ENCODE measurements around the gene TMEM120A. TPM values are rescaled to one million over a fixed set of nuclear protein-coding genes. Genes with fewer than 3 reads are reported as not detected.

The TMEM120A gene
- polyA plus RNA-seq, 1 donor from 2014 or later = 32.2 TPM

DNA sequence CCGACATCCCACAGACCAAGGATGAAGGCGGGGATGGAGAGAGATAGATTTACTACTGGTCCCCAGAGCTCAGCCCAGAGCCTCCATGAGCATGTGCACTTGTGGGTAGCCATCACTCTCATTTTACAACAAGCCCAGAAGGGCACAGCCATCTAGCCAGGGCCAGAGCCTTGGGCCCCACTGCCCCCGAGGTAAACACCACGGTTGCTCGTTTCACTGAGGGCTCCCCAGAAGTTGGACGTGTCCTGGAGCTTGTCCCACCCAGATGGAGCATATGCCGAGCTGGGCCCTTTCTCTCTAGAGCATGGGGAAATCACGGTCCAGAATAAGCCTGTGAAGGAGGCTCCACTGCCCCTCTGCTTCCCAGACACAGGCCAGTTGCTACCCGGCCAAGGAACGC is 9.0 kb upstream of the TMEM120A start:
- no peak overlapping the region for H3K4me3 Mint-ChIP-seq
- H3K9me3 Mint-ChIP-seq = no peaks in the 10 kb centered on the region
- H3K27ac Mint-ChIP-seq = no peak overlapping the region
- peaks cover 2% of the 10 kb centered on the region for H3K36me3 Mint-ChIP-seq
- no peaks in the 10 kb centered on the region for H3K27me3 Mint-ChIP-seq
- peaks cover 0 to 3% (median 0%) of the 10 kb centered on the region in 3 donors for H3K4me1 Mint-ChIP-seq

GRCh38 chr7:76002822-76003221 is 8.4 kb upstream of the TMEM120A start:
- Mint-ChIP-seq H3K27ac (peak overlapping the region in 1 of 3 donors; percentile 67), H3K36me3 (peaks cover 2% of the 10 kb centered on the region), H3K4me1 (no peaks in the 10 kb centered on the region), H3K4me3 (no peak overlapping the region), H3K27me3 (no peaks in the 10 kb centered on the region), H3K9me3 (no peaks in the 10 kb centered on the region)

- Mint-ChIP-seq H3K9me3 (no peaks in the 10 kb centered on the region), H3K27ac (no peak overlapping the region), H3K36me3 (peaks cover 2% of the 10 kb centered on the region), H3K4me1 (peaks cover 0 to 4% (median 4%) of the 10 kb centered on the region in 3 donors), H3K27me3 (no peaks in the 10 kb centered on the region), H3K4me3 (no peak overlapping the region)
Measured at GRCh38 chr7:76002139-76002538, 7.7 kb upstream of the TMEM120A start.

GRCh38 chr7:76000566-76000965 is 6.2 kb upstream of the TMEM120A start:
- H3K9me3 Mint-ChIP-seq = no peaks in the 10 kb centered on the region
- peaks cover 2% of the 10 kb centered on the region for H3K36me3 Mint-ChIP-seq
- H3K27ac Mint-ChIP-seq = no peak overlapping the region
- H3K4me1 Mint-ChIP-seq = peaks cover 7% of the 10 kb centered on the region in 3 donors
- H3K4me3 Mint-ChIP-seq = no peak overlapping the region
- H3K27me3 Mint-ChIP-seq = no peaks in the 10 kb centered on the region

- H3K27ac Mint-ChIP-seq = peak overlapping the region in 1 of 3 donors; percentile 64
- peaks cover 2% of the 10 kb centered on the region for H3K36me3 Mint-ChIP-seq
- no peaks in the 10 kb centered on the region for H3K9me3 Mint-ChIP-seq
- no peak overlapping the region for H3K4me3 Mint-ChIP-seq
- peaks cover 7 to 14% (median 9%) of the 10 kb centered on the region in 3 donors for H3K4me1 Mint-ChIP-seq
- H3K27me3 Mint-ChIP-seq = no peaks in the 10 kb centered on the region
Measured at GRCh38 chr7:75998038-75998437, 3.6 kb upstream of the TMEM120A start.

- Mint-ChIP-seq H3K36me3 (peaks cover 2% of the 10 kb centered on the region), H3K4me1 (peaks cover 7 to 14% (median 9%) of the 10 kb centered on the region in 3 donors), H3K4me3 (peak overlapping the region in 2 of 4 donors; percentile 24 to 72), H3K9me3 (no peaks in the 10 kb centered on the region), H3K27me3 (no peaks in the 10 kb centered on the region), H3K27ac (no peak overlapping the region)
Measured at GRCh38 chr7:75996476-75996875, 2.1 kb upstream of the TMEM120A start.

DNA sequence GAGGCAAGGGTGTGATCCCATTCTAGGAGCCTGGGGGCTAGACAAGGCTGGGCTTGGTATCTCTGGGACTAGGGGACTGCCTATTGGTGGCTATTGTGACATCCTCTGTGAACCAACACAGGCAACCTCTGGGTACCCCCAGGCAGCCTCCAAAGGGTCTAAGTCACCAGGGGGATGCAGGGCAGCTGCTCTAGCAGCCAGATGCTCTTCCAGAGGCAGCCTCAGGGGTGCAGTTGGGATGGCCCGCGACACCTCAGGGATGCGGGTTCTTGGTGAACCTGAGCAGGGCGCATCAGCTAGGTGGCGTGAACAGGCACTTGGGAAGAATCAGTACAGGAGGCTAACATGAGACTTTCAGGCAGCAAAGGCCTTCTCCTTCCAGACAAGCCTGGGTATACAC is 1.6 kb upstream of the TMEM120A start:
- Mint-ChIP-seq H3K9me3 (no peaks in the 10 kb centered on the region), H3K36me3 (peaks cover 2% of the 10 kb centered on the region), H3K4me1 (peaks cover 7 to 16% (median 9%) of the 10 kb centered on the region in 3 donors), H3K27ac (no peak overlapping the region), H3K4me3 (peak overlapping the region in 3 of 4 donors; percentile 41 to 79 (median 72)), H3K27me3 (no peaks in the 10 kb centered on the region)

GRCh38 chr7:75995052-75995471 is 667 bp upstream of the TMEM120A start:
- no peaks in the 10 kb centered on the region for H3K9me3 Mint-ChIP-seq
- H3K4me3 Mint-ChIP-seq = peak overlapping the region; percentile 32 to 78 (median 68)
- H3K27ac Mint-ChIP-seq = peak overlapping the region in 1 of 3 donors; percentile 70
- H3K4me1 Mint-ChIP-seq = peaks cover 7 to 21% (median 13%) of the 10 kb centered on the region in 3 donors
- H3K27me3 Mint-ChIP-seq = no peaks in the 10 kb centered on the region
- H3K36me3 Mint-ChIP-seq = peaks cover 6% of the 10 kb centered on the region

DNA sequence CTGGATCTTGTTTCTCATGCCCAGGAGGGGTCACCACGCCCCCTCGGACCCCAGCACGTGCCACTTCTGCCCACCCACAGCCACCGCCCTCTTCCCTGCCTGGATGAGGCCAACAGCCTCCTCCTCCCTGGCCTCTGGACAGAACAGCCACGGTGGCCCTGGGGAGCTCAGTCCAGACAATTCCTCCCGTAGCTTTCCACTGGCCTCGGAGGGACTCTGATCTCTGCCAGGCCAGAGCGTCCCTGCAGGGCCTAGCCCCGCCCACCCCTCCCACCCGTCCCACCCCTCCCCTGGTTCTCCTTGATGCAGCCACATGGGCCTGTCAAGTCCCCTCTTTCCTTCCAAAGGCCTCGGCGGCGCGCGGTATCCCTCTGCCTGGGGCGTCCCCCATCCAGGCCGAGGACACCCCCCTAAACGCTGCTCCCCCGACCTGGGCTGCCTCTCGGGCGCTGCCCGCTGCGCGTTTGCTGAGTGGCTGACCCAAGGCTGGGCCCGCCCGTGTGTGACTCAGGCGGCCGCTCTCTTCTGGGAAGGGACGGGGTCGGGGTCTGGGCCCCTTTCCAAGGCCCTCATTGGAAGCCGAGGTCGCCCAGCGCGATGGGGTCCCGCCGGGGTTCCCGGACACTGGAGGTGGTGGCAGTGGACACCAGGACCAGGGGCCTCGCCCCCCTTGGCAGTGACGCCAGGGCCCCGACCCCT is 557 bp downstream of the TMEM120A start:
- H3K36me3 Mint-ChIP-seq = peaks cover 6% of the 10 kb centered on the region
- H3K27me3 Mint-ChIP-seq = no peaks in the 10 kb centered on the region
- H3K4me1 Mint-ChIP-seq = peaks cover 7 to 21% (median 20%) of the 10 kb centered on the region in 3 donors
- peak overlapping the region in 1 of 3 donors; percentile 80 for H3K27ac Mint-ChIP-seq
- H3K9me3 Mint-ChIP-seq = no peaks in the 10 kb centered on the region
- H3K4me3 Mint-ChIP-seq = peak overlapping the region; percentile 71 to 90 (median 82)

- H3K27ac Mint-ChIP-seq = peak overlapping the region in 1 of 3 donors; percentile 87
Measured at GRCh38 chr7:75992083-75992755, 2.2 kb downstream of the TMEM120A start.

DNA sequence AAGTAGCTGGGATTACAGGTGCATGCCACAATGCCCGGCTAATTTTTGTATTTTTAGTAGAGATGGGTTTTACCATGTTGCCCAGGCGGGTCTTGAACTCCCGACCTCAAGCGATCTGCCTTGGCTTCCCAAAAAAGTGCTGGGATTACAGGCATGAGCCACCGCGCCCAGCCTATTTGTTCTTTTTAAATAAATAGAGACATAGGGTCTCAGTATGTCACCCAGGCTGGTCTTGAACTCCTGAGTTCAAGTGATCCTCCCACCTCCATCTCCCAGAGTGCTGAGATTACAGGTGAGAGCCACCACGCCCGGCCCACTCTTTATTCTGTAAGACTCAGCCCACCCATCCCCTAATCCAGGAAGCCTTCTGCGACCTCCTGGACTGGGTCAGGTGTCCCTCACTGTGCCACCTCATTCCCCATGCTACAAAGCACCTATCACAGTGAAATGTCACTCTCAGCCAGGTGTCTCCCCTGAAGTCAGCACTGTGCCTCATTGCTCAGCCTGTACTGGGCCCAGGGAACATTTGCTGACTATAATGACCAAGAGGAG is 2.8 kb downstream of the TMEM120A start:
- Mint-ChIP-seq H3K27me3 (no peaks in the 10 kb centered on the region), H3K27ac (peak overlapping the region in 1 of 3 donors; percentile 87), H3K4me1 (peaks cover 4 to 16% (median 13%) of the 10 kb centered on the region in 3 donors), H3K36me3 (peaks cover 6% of the 10 kb centered on the region), H3K9me3 (no peaks in the 10 kb centered on the region), H3K4me3 (peak overlapping the region in 1 of 4 donors; percentile 32)

More at GRCh38 chr7:75992083-75992755, 2.2 kb downstream of the TMEM120A start:
- H3K9me3 Mint-ChIP-seq = no peaks in the 10 kb centered on the region
- H3K36me3 Mint-ChIP-seq = peaks cover 3% of the 10 kb centered on the region
- H3K4me3 Mint-ChIP-seq = peak overlapping the region in 1 of 4 donors; percentile 39
- peaks cover 7 to 17% (median 16%) of the 10 kb centered on the region in 3 donors for H3K4me1 Mint-ChIP-seq
- H3K27me3 Mint-ChIP-seq = no peaks in the 10 kb centered on the region

GRCh38 chr7:75989500-75990388 is 4.7 kb downstream of the TMEM120A start:
- no peaks in the 10 kb centered on the region for H3K9me3 Mint-ChIP-seq
- peaks cover 6% of the 10 kb centered on the region for H3K36me3 Mint-ChIP-seq
- H3K4me1 Mint-ChIP-seq = peaks cover 0 to 13% (median 11%) of the 10 kb centered on the region in 3 donors
- H3K4me3 Mint-ChIP-seq = peak overlapping the region in 2 of 4 donors; percentile 0 to 10
- H3K27ac Mint-ChIP-seq = peak overlapping the region in 1 of 3 donors; percentile 12
- H3K27me3 Mint-ChIP-seq = no peaks in the 10 kb centered on the region

DNA sequence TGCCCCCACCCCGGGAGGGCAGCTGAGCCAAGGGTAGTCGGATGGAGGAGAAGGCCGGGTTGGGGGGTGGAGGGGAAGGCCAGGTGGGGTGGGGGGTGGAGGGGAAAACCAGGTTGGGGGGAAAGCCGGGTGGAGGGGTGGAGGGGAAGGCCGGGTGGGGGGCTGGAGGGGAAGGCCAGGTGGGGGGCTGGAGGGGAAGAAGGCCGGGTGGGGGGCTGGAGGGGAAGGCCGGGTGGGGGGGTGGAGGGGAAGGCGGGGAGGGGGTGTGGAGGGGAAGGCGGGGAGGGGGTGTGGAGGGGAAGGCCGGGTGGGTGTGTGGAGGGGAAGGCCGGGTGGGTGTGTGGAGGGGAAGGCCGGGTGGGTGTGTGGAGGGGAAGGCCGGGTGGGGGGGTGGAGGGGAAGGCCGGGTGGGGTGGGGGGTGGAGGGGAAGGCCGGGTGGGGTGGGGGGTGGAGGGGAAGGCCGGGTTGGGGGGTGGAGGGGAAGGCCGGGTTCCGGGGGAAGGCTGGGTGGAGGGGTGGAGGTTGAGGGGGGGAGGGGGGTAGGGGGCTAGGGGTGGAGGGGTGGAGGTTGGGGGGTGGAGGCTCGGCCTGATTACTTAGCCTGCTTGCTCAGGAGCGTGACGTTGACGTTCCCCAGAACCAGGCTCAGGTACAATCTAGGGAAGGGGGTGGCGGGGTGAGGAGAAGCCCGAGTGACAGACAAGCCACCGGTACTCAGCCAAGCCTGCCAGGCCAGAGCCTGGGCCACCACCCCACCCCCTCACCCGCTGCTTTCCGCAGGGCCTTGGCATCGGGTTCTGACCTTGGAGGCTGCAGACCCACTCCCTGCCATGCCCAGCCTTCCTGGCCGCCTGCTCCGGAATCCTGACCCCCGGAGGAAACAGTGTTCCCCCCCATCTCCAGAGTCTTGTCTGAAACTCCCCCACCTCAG is 5.6 kb downstream of the TMEM120A start:
- no peak overlapping the region for H3K27ac Mint-ChIP-seq
- peaks cover 6% of the 10 kb centered on the region for H3K36me3 Mint-ChIP-seq
- no peaks in the 10 kb centered on the region for H3K27me3 Mint-ChIP-seq
- H3K4me3 Mint-ChIP-seq = no peak overlapping the region
- H3K4me1 Mint-ChIP-seq = peaks cover 0 to 12% (median 11%) of the 10 kb centered on the region in 3 donors
- H3K9me3 Mint-ChIP-seq = no peaks in the 10 kb centered on the region

Data from IgD-negative memory B cell (primary cell).